DOHH2 (cell line): ENCODE results near the gene ST3GAL2.

Experiments
- H3F3A ChIP-seq: fragments of 200-600 bp; sonication (generic), shearing (Covaris generic); 2 replicates; pipeline ENCODE4 v1.6.0; 2016; ENCODE audit warnings: antibody characterized with exemption, mild to moderate bottlenecking; ENCODE audit not compliant: control insufficient read depth, insufficient read depth
- H3K27ac ChIP-seq: fragments of 200-600 bp; sonication (generic); 2 replicates; pipeline ENCODE4 v1.5.1; 2014; ENCODE audit warnings: low read depth, mild to moderate bottlenecking, low read length, moderate library complexity
- H3K27me3 ChIP-seq: fragments of 200-600 bp; sonication (generic); 2 replicates; pipeline ENCODE4 v1.6.1; 2014; ENCODE audit warnings: mild to moderate bottlenecking, low read length, mixed read lengths; ENCODE audit not compliant: control insufficient read depth
- H3K36me3 ChIP-seq: fragments of 200-600 bp; sonication (generic); 2 replicates; pipeline ENCODE4 v1.6.1; 2014; ENCODE audit warnings: mild to moderate bottlenecking, low read length, moderate library complexity, mixed read lengths; ENCODE audit not compliant: control insufficient read depth
- H3K4me1 ChIP-seq: fragments of 200-600 bp; sonication (generic); 2 replicates; pipeline ENCODE4 v1.6.1; 2014; ENCODE audit warnings: mild to moderate bottlenecking, low read length, mixed read lengths; ENCODE audit not compliant: control insufficient read depth
- H3K4me2 ChIP-seq: fragments of 200-600 bp; sonication (generic); 2 replicates; pipeline ENCODE4 v1.6.0; 2014; ENCODE audit warnings: mild to moderate bottlenecking, low read length, moderate library complexity
- H3K4me3 ChIP-seq: fragments of 200-600 bp; sonication (generic); 2 replicates; pipeline ENCODE4 v1.5.1; 2014; ENCODE audit warnings: mild to moderate bottlenecking, low read length, mixed read lengths
- H3K79me2 ChIP-seq: fragments of 200-600 bp; sonication (generic); 2 replicates; pipeline ENCODE4 v1.6.1; 2014; ENCODE audit warnings: mild to moderate bottlenecking, low read length, mixed read lengths; ENCODE audit not compliant: control insufficient read depth
- H3K9me2 ChIP-seq: fragments of 200-600 bp; sonication (generic); replicated peaks from 2 replicates; pipeline ENCODE4 v1.6.1; 2014; ENCODE audit warnings: mild to moderate bottlenecking, low read length, mixed read lengths; ENCODE audit not compliant: control insufficient read depth
- H3K9me3 ChIP-seq: fragments of 200-600 bp; sonication (generic); 2 replicates; pipeline ENCODE4 v1.6.1; 2014; ENCODE audit warnings: antibody characterized with exemption, low read length, mixed read lengths; ENCODE audit not compliant: control insufficient read depth, insufficient read depth
- H4K20me1 ChIP-seq: fragments of 200-600 bp; sonication (generic); 2 replicates; pipeline ENCODE4 v1.6.0; 2014; ENCODE audit warnings: low read depth, mild to moderate bottlenecking, antibody characterized with exemption, low read length, moderate library complexity; ENCODE audit not compliant: control insufficient read depth, insufficient read depth
- CTCF ChIP-seq: fragments of 200-600 bp; sonication (generic); IDR thresholded peaks from one replicate; pipeline ENCODE4 v1.5.1; 2014; ENCODE audit warnings: antibody characterized with exemption, mild to moderate bottlenecking, low read depth, low read length; ENCODE audit not compliant: poor library complexity, severe bottlenecking
- EZH2phosphoT487 ChIP-seq: fragments of 200-600 bp; sonication (generic); IDR thresholded peaks from 2 replicates; pipeline ENCODE4 v1.6.1; 2017; ENCODE audit warnings: borderline replicate concordance, mild to moderate bottlenecking, antibody characterized with exemption, low read length, moderate library complexity, mixed read lengths

Gene ST3GAL2

DNA sequence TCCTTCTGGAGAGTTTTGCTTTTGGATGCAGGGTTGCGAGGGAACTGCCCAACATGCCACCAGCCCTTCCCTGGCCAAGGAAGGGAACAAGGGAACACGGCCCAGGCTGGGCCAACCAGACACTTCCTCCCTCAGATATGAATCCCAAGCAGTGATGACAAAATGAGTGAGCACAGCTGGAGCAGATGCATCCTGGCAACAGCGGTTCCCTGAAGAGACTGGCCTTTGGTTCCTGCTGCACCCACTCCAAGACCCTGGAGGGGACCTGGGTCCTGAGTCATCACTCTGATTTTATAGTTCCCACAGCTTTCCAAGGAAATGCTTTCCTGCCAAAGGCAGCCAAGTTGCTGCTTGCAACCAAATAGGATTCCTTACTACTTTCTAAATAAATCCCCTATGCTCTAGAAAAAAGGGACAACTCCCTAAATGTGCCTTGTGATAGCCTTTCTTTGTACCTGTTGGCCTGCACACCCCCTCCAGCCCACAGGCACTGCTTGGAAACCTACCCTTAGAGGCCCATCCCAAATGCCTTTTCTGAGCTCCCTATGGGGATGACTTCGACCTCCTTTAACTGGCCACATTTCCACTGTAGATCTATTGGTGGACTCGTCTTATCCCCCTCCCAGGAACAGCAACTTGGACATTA is 5.3 kb downstream of the ST3GAL2 start:
- peak overlapping the region; percentile 100 for H3K27ac ChIP-seq
- no peaks in the 10 kb centered on the region for H3K9me3 ChIP-seq
- peaks cover 51% of the 10 kb centered on the region for H3K36me3 ChIP-seq
- no peak for TF ChIP-seq CTCF
- TF ChIP-seq EZH2phosphoT487, result no peak
- H3K27me3 ChIP-seq, result no peaks in the 10 kb centered on the region
- peaks cover 81% of the 10 kb centered on the region for H3K4me1 ChIP-seq
- peak overlapping the region; percentile 96 for H3K4me2 ChIP-seq
- H3K4me3 ChIP-seq, result peak overlapping the region; percentile 69
- peaks cover 80% of the 10 kb centered on the region for H3K79me2 ChIP-seq
- H3F3A ChIP-seq, result peaks cover 41% of the 10 kb centered on the region
- H3K9me2 ChIP-seq, result no peaks in the 10 kb centered on the region
- no peaks in the 10 kb centered on the region for H4K20me1 ChIP-seq

GRCh38 chr16:70432723-70433457 is 6.0 kb downstream of the ST3GAL2 start:
- peak overlapping the region; percentile 100 for H3K27ac ChIP-seq
- H3K4me1 ChIP-seq, result peaks cover 88% of the 10 kb centered on the region
- peaks cover 46% of the 10 kb centered on the region for H3K36me3 ChIP-seq
- H3K4me3 ChIP-seq, result peak overlapping the region; percentile 69
- H3F3A ChIP-seq, result peaks cover 41% of the 10 kb centered on the region
- no peaks in the 10 kb centered on the region for H3K9me3 ChIP-seq
- no peaks in the 10 kb centered on the region for H4K20me1 ChIP-seq
- TF ChIP-seq EZH2phosphoT487, result no peak
- no peak for TF ChIP-seq CTCF
- no peaks in the 10 kb centered on the region for H3K27me3 ChIP-seq
- peaks cover 80% of the 10 kb centered on the region for H3K79me2 ChIP-seq
- peak overlapping the region; percentile 96 for H3K4me2 ChIP-seq
- H3K9me2 ChIP-seq, result no peaks in the 10 kb centered on the region

DNA sequence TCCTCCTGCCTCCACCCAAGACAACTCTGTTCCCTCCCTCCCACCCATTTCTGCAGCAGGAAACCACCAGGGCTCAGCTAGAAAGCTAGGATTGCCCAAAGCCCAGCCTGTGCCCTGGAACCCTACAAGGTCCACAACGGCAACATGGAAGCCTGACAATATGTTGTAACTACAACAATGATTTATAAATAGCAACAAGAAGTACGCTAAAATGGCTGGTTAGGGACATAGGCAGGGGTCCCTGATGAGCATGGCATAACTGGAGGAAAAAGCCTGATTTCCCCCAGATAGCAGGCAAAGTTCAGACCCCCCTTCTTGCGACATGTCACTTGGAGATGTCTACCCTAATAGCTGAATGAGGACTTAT is 6.6 kb downstream of the ST3GAL2 start:
- Histone ChIP-seq H4K20me1 (no peaks in the 10 kb centered on the region), H3F3A (peaks cover 41% of the 10 kb centered on the region), H3K9me3 (no peaks in the 10 kb centered on the region), H3K79me2 (peaks cover 80% of the 10 kb centered on the region), H3K4me2 (peak overlapping the region; percentile 96), H3K27me3 (no peaks in the 10 kb centered on the region), H3K27ac (peak overlapping the region; percentile 100), H3K9me2 (no peaks in the 10 kb centered on the region), H3K4me3 (peak overlapping the region; percentile 69), H3K4me1 (peaks cover 89% of the 10 kb centered on the region), H3K36me3 (peaks cover 43% of the 10 kb centered on the region)
- TF ChIP-seq EZH2phosphoT487 (no peak), CTCF (no peak)
